ENCODE results near the gene DDX50. TPM values are rescaled to one million over a fixed set of nuclear protein-coding genes. Genes with fewer than 3 reads are reported as not detected.

DDX50 gene
- total and polyA plus RNA-seq, 2 donors (not counting 3 experiments of a cell fraction or from before 2014, with no cell fraction given): 14.8 to 28.2 TPM

- POLR2A ChIA-PET: interaction anchor here (0.6 kb wide), 1 partner anchor 130 kb away, joined by 5 read pairs; no protein-coding TSS in a partner anchor
- H3K9me1 ChIP-seq (replicated peaks; ENCODE audit: control insufficient read depth, extremely low read depth, insufficient read depth, low read length): no peaks in the 10 kb centered on the region
- dilution Hi-C loops (cut with MboI; ENCODE audit: extremely low pct_ligation_motif_present, low sequenced_read_pairs) (no loop called here), intact Hi-C loops (cut with micrococcal nuclease) (no loop called here)
- no peak overlapping the region for H2AFZ ChIP-seq (ENCODE audit: low read depth, low read length)
- H3K9me3 ChIP-seq (replicated peaks; ENCODE audit: control insufficient read depth, insufficient read depth, low read length): no peaks in the 10 kb centered on the region
- H3K36me3 ChIP-seq (ENCODE audit: control insufficient read depth in 2 of 2, extremely low read depth in 1 of 2, insufficient read depth in 2 of 2, low read length in 2 of 2): peaks cover 0 to 15% of the 10 kb centered on the region in 2 experiments
- DNase-seq (ENCODE audit: low read depth, low spot score) (no peak), FAIRE-seq (no peak)
- CTCF ChIA-PET: no interaction called here
- peak overlapping the region; percentile 69 for H3K27ac ChIP-seq (ENCODE audit: insufficient read depth, low read depth, low read length)
- TF ChIP-seq POLR2AphosphoS5 (IDR thresholded peaks at IDR 0.05; ENCODE audit: insufficient read depth, low read depth, low read length) (no peak), GATA2 (IDR thresholded peaks at IDR 0.05; ENCODE audit: insufficient read depth, insufficient read length, low read depth, low read length) (no peak), POLR2A (IDR thresholded peaks at IDR 0.05; ENCODE audit: low read depth, low read length) (no peak)
- H4K20me1 ChIP-seq (replicated peaks; ENCODE audit: control insufficient read depth, extremely low read depth, insufficient read depth, low read length): peaks cover 11% of the 10 kb centered on the region
- H3K4me1 ChIP-seq (ENCODE audit: control insufficient read depth, extremely low read depth, insufficient read depth, low read length): peaks cover 20% of the 10 kb centered on the region
- no TSS peak for BruUV-seq (replicated peaks)
- peak overlapping the region; percentile 98 for H3K4me2 ChIP-seq (ENCODE audit: insufficient read depth, low read length)
- H3K27me3 ChIP-seq (ENCODE audit: control insufficient read depth in 2 of 2, insufficient read depth in 2 of 2, low read length in 2 of 2): no peaks in the 10 kb centered on the region
- peaks cover 62% of the 10 kb centered on the region for H3K79me2 ChIP-seq (ENCODE audit: control insufficient read depth, insufficient read depth, low read length)
- H3K4me3 ChIP-seq (replicated peaks in 1 of 3; ENCODE audit: insufficient read depth in 1 of 3, low read depth in 1 of 3, low read length in 3 of 3): peak overlapping the region; percentile 32 to 98 (median 80)
- peak overlapping the region; percentile 84 for H3K9ac ChIP-seq (replicated peaks; ENCODE audit: extremely low read depth, insufficient read depth, low read length)
Observed at GRCh38 chr10:68957284-68957615, 56.1 kb downstream of the DDX50 start.

DNA sequence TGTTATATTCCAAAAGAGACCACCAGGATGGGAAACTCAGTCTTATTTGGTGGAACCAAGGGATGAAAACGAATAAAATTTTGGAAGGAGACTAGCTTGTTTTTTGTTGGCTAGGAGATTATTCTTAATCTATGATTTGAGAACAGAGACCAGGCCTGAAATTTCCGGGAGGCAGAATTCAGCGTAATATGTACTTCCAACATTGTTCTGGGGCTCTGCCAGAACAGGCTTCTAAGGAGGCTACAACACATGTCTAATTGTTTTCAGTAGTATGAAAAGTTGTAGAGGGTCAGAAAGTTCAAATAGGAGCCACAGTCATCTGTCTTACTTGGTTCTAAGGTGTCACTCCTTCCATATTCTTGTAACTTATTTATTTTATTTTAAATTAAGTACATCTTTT, 56.5 kb downstream of the DDX50 start:
- DNase-seq (ENCODE audit: low read depth, low spot score): peak; percentile 7
- TSS peak; percentile 45 for BruUV-seq (replicated peaks)

More for the DNA sequence above, 56.5 kb downstream of the DDX50 start:
- dilution Hi-C loops (cut with MboI; ENCODE audit: extremely low pct_ligation_motif_present, low sequenced_read_pairs) (no loop called here), intact Hi-C loops (cut with micrococcal nuclease) (no loop called here)
- Histone ChIP-seq H3K4me2 (ENCODE audit: insufficient read depth, low read length) (peak overlapping the region; percentile 98), H2AFZ (ENCODE audit: low read depth, low read length) (no peak overlapping the region), H3K4me3 (replicated peaks in 1 of 3; ENCODE audit: insufficient read depth in 1 of 3, low read depth in 1 of 3, low read length in 3 of 3) (peak overlapping the region; percentile 32 to 98 (median 80)), H3K4me1 (ENCODE audit: control insufficient read depth, extremely low read depth, insufficient read depth, low read length) (peaks cover 20% of the 10 kb centered on the region), H4K20me1 (replicated peaks; ENCODE audit: control insufficient read depth, extremely low read depth, insufficient read depth, low read length) (peaks cover 11% of the 10 kb centered on the region), H3K9me1 (replicated peaks; ENCODE audit: control insufficient read depth, extremely low read depth, insufficient read depth, low read length) (no peaks in the 10 kb centered on the region), H3K79me2 (ENCODE audit: control insufficient read depth, insufficient read depth, low read length) (peaks cover 66% of the 10 kb centered on the region), H3K36me3 (ENCODE audit: control insufficient read depth in 2 of 2, extremely low read depth in 1 of 2, insufficient read depth in 2 of 2, low read length in 2 of 2) (peaks cover 0 to 19% of the 10 kb centered on the region in 2 experiments), H3K9me3 (replicated peaks; ENCODE audit: control insufficient read depth, insufficient read depth, low read length) (no peaks in the 10 kb centered on the region), H3K27ac (ENCODE audit: insufficient read depth, low read depth, low read length) (peak overlapping the region; percentile 69), H3K9ac (replicated peaks; ENCODE audit: extremely low read depth, insufficient read depth, low read length) (peak overlapping the region; percentile 84), H3K27me3 (ENCODE audit: control insufficient read depth in 2 of 2, insufficient read depth in 2 of 2, low read length in 2 of 2) (no peaks in the 10 kb centered on the region)
- ChIA-PET POLR2A (no interaction called here), CTCF (no interaction called here)
- FAIRE-seq: no peak
- TF ChIP-seq POLR2AphosphoS5 (IDR thresholded peaks at IDR 0.05; ENCODE audit: insufficient read depth, low read depth, low read length) (no peak), FOS (IDR thresholded peaks at IDR 0.05; ENCODE audit: borderline replicate concordance, insufficient read depth, low read length) (no peak), JUN (IDR thresholded peaks at IDR 0.05; ENCODE audit: borderline replicate concordance, insufficient read depth, insufficient read length, low read depth) (no peak), MYC (IDR thresholded peaks at IDR 0.05; ENCODE audit: low read depth, low read length) (no peak), MAX (IDR thresholded peaks at IDR 0.05; ENCODE audit: insufficient read depth, insufficient read length) (no peak), POLR2A (IDR thresholded peaks at IDR 0.05; ENCODE audit: low read depth, low read length) (no peak), GATA2 (IDR thresholded peaks at IDR 0.05; ENCODE audit: insufficient read depth, insufficient read length, low read depth, low read length) (no peak), EZH2 (IDR thresholded peaks at IDR 0.05; ENCODE audit: borderline replicate concordance, low read depth, low read length, severe bottlenecking) (no peak)
- TF ChIP-seq, protein P1, sequence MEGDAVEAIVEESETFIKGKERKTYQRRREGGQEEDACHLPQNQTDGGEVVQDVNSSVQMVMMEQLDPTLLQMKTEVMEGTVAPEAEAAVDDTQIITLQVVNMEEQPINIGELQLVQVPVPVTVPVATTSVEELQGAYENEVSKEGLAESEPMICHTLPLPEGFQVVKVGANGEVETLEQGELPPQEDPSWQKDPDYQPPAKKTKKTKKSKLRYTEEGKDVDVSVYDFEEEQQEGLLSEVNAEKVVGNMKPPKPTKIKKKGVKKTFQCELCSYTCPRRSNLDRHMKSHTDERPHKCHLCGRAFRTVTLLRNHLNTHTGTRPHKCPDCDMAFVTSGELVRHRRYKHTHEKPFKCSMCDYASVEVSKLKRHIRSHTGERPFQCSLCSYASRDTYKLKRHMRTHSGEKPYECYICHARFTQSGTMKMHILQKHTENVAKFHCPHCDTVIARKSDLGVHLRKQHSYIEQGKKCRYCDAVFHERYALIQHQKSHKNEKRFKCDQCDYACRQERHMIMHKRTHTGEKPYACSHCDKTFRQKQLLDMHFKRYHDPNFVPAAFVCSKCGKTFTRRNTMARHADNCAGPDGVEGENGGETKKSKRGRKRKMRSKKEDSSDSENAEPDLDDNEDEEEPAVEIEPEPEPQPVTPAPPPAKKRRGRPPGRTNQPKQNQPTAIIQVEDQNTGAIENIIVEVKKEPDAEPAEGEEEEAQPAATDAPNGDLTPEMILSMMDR (IDR thresholded peaks at IDR 0.05; ENCODE audit: extremely low read depth in 1 of 2, insufficient read depth in 1 of 2, low read depth in 1 of 2, low read length in 2 of 2): no peak
